H1 (cell line): ENCODE measurements around the gene PHLDB3. TPM values are rescaled to one million over a fixed set of nuclear protein-coding genes. Genes with fewer than 3 reads are reported as not detected.

Experiments
- BCL11A ChIP-seq, 2 experiments: IDR thresholded peaks; one replicate each; pipeline ENCODE4 v1.6.1; 2011; ENCODE audit warnings: low read depth in 2 of 2, low read length in 2 of 2, mild to moderate bottlenecking in 2 of 2
- CTBP2 ChIP-seq: IDR thresholded peaks from 2 replicates; pipeline ENCODE4 v1.7.0; 2011; ENCODE audit warnings: borderline replicate concordance, mild to moderate bottlenecking, moderate library complexity, mixed read lengths, low read length; ENCODE audit not compliant: insufficient read depth, insufficient read length
- EP300 ChIP-seq, 2 experiments: IDR thresholded peaks; 1 replicate in 1 of 2; 2 replicates in 1 of 2; pipeline ENCODE4 v1.6.1; 2011 to 2012; ENCODE audit warnings: low read depth in 2 of 2, low read length in 2 of 2, mild to moderate bottlenecking in 2 of 2, borderline replicate concordance in 1 of 2, inconsistent platforms in 1 of 2, moderate library complexity in 1 of 2
- FOSL1 ChIP-seq: IDR thresholded peaks from 2 replicates; pipeline ENCODE4 v1.6.1; 2011; ENCODE audit warnings: mild to moderate bottlenecking, low read depth, low read length, moderate library complexity; ENCODE audit not compliant: insufficient read depth
- JUND ChIP-seq: IDR thresholded peaks from 2 replicates; pipeline ENCODE4 v1.6.1; 2011; ENCODE audit warnings: mild to moderate bottlenecking, improper control_type of control experiment, low read length
- RXRA ChIP-seq: IDR thresholded peaks from 2 replicates; pipeline ENCODE4 v1.6.1; 2011; ENCODE audit warnings: low read depth, mild to moderate bottlenecking, low read length, moderate library complexity; ENCODE audit not compliant: insufficient read depth
- SAP30 ChIP-seq: fragments of 300-600 bp; sonication (generic); IDR thresholded peaks from 2 replicates; pipeline ENCODE4 v1.7.1; 2012; ENCODE audit warnings: low read length, moderate library complexity, mild to moderate bottlenecking, inconsistent platforms; ENCODE audit not compliant: insufficient read depth, insufficient replicate concordance
- SUZ12 ChIP-seq: fragments of 200-600 bp; sonication (generic); IDR thresholded peaks from 2 replicates; pipeline ENCODE4 v1.6.1; 2012; ENCODE audit warnings: mild to moderate bottlenecking, inconsistent platforms, low read length, moderate library complexity, mixed read lengths
- TEAD4 ChIP-seq: IDR thresholded peaks from 2 replicates; pipeline ENCODE4 v1.6.1; 2012; ENCODE audit warnings: low read depth, low read length, inconsistent platforms, mixed read lengths
- polyA plus RNA-seq, 7 experiments: library from polyadenylated mRNA; depleted of rRNA in 3 of 7; stranded (reverse) in 5 of 7; unstranded in 2 of 7; fragments of >200 nt in 5 of 7; fragments of 200-250 nt in 2 of 7; gene quantifications; 1 replicate in 5 of 7; 2 replicates in 1 of 7; 4 replicates in 1 of 7; pipeline versions ENCODE4 v1.2.1 to v1.2.3, GENCODE V29; 2011 to 2013; ENCODE audit warnings: missing spikeins in 2 of 7, mixed read lengths in 2 of 7
- total RNA-seq: library from RNA; stranded (reverse); fragmentation: NEBNext Ultra II Directional; extraction: Animal tissue kit (Norgen Biotek cat#: 25700); gene quantifications from 2 replicates; pipeline ENCODE4 v1.2.1, GENCODE V29; 2021

Gene PHLDB3
- total and polyA plus RNA-seq, 2 of the 8 experiments (the other 6 are each of a cell fraction or from before 2014, with no cell fraction given): 4.0 to 8.5 TPM

- no peak for TF ChIP-seq CTBP2
- TF ChIP-seq FOSL1: no peak
- TF ChIP-seq TEAD4: no peak
- no peak for TF ChIP-seq EP300 (IDR thresholded peaks at IDR 0.05; ENCODE audit: borderline replicate concordance in 1 of 2, low read depth in 2 of 2, low read length in 2 of 2)
- no peak for TF ChIP-seq BCL11A (IDR thresholded peaks at IDR 0.05; ENCODE audit: low read depth in 2 of 2, low read length in 2 of 2)
- TF ChIP-seq RXRA: no peak
- no peak for TF ChIP-seq JUND
- no peak for TF ChIP-seq SUZ12
- no peak for TF ChIP-seq SAP30
Observed at GRCh38 chr19:43439032-43439708, 65.4 kb downstream of the PHLDB3 start (continued).
